RWPE1 (cell line): Measurements from ENCODE around the gene BANP.

Source experiments
- CTCF ChIA-PET: fragments of 350-600 bp; sonication (Branson Sonifier 250); formaldehyde crosslinking; extraction: SDS; loops from one replicate; lab custom pipeline; 2021; lab: Yijun Ruan, JAX
- POLR2A ChIA-PET: fragments of 400-600 bp; formaldehyde crosslinking; extraction: SDS; loops from one replicate; lab custom pipeline; 2020; ENCODE audit warnings: antibody characterized with exemption; ENCODE audit not compliant: low non-redundant PET; lab: Yijun Ruan, JAX
- DNase-seq: peaks from one replicate; pipeline ENCODE4 v3.0.0; 2012; ENCODE audit warnings: low spot score
- H3K27ac ChIP-seq: fragments of 450-650 bp; 2 replicates; pipeline ENCODE4 v1.5.1; 2017
- CTCF ChIP-seq: fragments of 450-650 bp; conservative IDR thresholded peaks from 2 replicates; pipeline ENCODE4 v1.5.1; 2017; ENCODE audit warnings: low read depth, mild to moderate bottlenecking

The BANP gene

GRCh38 chr16:88065747-88066142 is 114.5 kb downstream of the BANP start:
- no peak for TF ChIP-seq CTCF
- DNase-seq, result no peak
- H3K27ac ChIP-seq, result no peak overlapping the region
- POLR2A ChIA-PET, result no interaction called here
- CTCF ChIA-PET, result no interaction called here

GRCh38 chr16:88066234-88066633 is 115.0 kb downstream of the BANP start:
- DNase-seq, result no peak
- no peak for TF ChIP-seq CTCF
- no peak overlapping the region for H3K27ac ChIP-seq
- ChIA-PET POLR2A (no interaction called here), CTCF (no interaction called here)

- no peak for DNase-seq
- CTCF ChIA-PET, result no interaction called here
- no peak overlapping the region for H3K27ac ChIP-seq
- TF ChIP-seq CTCF, result no peak
- POLR2A ChIA-PET, result no interaction called here
Measured at GRCh38 chr16:88066680-88067529, 115.7 kb downstream of the BANP start.

GRCh38 chr16:88067530-88068411 is 116.5 kb downstream of the BANP start:
- TF ChIP-seq CTCF, result no peak
- no peak for DNase-seq
- ChIA-PET CTCF (no interaction called here), POLR2A (no interaction called here)
- no peak overlapping the region for H3K27ac ChIP-seq

- no peak for DNase-seq
- H3K27ac ChIP-seq, result no peak overlapping the region
- TF ChIP-seq CTCF, result no peak
- CTCF ChIA-PET, result interaction anchor here (0.7 kb wide), 1 partner anchor 125 kb away, joined by 3 read pairs; no protein-coding TSS in a partner anchor
- POLR2A ChIA-PET, result no interaction called here
Measured at GRCh38 chr16:88068476-88069396, 117.5 kb downstream of the BANP start.
